Measurements from ENCODE around the gene DND1.

DND1 gene

DNA sequence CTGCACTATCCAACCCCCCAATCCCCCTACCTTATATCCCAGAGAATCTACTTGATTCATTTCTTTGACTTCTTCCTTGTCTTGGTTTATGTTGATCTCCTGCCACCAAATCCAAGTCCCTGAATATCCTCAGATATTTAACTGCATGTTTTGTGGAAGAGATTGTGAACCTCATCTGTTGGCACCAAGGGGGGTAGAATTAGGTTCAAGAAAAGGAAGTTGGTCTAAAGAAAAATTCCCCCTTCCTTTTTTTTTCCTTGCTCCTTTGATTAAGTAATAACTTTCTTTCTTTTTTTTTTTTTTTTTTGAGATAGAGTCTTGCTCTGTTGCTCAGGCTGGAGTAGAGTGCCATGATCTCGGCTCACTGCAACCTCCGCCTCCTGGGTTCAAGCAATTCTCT lies 39.9 kb downstream of the DND1 start:
- Histone ChIP-seq H3K4me3 (ENCODE audit: low read depth in 1 of 2, low read length in 1 of 2) (peak overlapping the region; percentile 96 to 99), H3K27me3 (no peaks in the 10 kb centered on the region), H3K9me3 (no peaks in the 10 kb centered on the region), H3K36me3 (no peaks in the 10 kb centered on the region), H3K4me1 (ENCODE audit: control insufficient read depth in 1 of 2, insufficient read depth in 1 of 2, low read depth in 1 of 2, low read length in 1 of 2) (peaks cover 87 to 89% of the 10 kb centered on the region in 2 experiments), H3K27ac (peak overlapping the region; percentile 99)
- TF ChIP-seq, protein P1, sequence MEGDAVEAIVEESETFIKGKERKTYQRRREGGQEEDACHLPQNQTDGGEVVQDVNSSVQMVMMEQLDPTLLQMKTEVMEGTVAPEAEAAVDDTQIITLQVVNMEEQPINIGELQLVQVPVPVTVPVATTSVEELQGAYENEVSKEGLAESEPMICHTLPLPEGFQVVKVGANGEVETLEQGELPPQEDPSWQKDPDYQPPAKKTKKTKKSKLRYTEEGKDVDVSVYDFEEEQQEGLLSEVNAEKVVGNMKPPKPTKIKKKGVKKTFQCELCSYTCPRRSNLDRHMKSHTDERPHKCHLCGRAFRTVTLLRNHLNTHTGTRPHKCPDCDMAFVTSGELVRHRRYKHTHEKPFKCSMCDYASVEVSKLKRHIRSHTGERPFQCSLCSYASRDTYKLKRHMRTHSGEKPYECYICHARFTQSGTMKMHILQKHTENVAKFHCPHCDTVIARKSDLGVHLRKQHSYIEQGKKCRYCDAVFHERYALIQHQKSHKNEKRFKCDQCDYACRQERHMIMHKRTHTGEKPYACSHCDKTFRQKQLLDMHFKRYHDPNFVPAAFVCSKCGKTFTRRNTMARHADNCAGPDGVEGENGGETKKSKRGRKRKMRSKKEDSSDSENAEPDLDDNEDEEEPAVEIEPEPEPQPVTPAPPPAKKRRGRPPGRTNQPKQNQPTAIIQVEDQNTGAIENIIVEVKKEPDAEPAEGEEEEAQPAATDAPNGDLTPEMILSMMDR (IDR thresholded peaks at IDR 0.05): no peak

DNA sequence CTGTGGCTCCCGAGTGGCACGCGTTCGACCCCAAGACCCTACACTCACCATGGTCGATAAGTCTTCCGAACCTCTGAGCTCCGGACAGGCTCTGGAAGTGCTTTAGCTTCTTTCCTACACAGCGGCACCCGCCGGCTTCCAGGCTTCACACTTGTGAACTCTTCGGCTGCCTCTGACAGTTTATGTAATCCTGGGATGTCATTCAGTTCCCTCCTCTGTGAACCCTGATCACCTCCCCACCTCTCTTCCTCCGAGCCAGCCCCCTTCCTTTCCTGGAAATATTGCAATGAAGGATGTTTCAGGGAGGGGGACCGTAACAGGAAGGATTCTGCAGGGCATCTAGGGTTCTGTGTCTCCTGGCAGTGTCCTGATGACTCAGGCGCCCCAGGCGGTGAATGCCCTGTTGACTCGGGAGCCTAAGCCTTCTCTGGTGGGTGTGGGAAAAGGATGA lies 40.3 kb downstream of the DND1 start, which contains the start of gene CD14:
CD14 (minus strand) TSS at position 155 of the 451 bp plus-strand sequence; CDS start at position 51, 104 bp downstream.
- TF ChIP-seq, protein P1 (IDR thresholded peaks at IDR 0.05): no peak
- Histone ChIP-seq H3K9me3 (no peaks in the 10 kb centered on the region), H3K27ac (peak within 1 kb of the TSS; percentile 99), H3K4me3 (ENCODE audit: low read depth in 1 of 2, low read length in 1 of 2) (peak within 1 kb of the TSS; percentile 96 to 99), H3K4me1 (ENCODE audit: control insufficient read depth in 1 of 2, insufficient read depth in 1 of 2, low read depth in 1 of 2, low read length in 1 of 2) (peaks cover 83 to 89% of the 10 kb centered on the region in 2 experiments), H3K36me3 (no peaks in the 10 kb centered on the region), H3K27me3 (no peaks in the 10 kb centered on the region)

DNA sequence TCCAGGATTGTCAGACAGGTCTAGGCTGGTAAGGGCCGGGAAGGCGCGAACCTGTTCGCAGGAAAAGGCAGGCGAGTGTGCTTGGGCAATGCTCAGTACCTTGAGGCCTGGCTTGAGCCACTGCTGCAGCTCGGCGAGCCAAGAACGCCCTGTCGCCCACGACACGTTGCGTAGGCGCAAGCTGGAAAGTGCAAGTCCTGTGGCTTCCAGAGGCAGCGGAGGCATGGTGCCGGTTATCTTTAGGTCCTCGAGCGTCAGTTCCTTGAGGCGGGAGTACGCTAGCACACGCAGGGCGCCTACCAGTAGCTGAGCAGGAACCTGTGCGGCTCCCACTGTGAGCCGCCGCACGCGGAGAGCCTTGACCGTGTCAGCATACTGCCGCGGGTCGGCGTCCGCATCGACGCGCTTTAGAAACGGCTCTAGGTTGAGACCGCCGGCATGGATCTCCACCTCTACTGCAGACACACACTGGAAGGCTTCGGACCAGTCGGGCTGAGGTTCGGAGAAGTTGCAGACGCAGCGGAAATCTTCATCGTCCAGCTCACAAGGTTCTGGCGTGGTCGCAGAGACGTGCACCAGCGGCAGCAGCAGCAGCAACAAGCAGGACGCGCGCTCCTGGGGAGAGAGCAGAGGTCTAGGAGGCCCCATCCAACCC lies 40.9 kb downstream of the DND1 start:
- H3K27ac ChIP-seq: peak overlapping the region; percentile 99

DNA sequence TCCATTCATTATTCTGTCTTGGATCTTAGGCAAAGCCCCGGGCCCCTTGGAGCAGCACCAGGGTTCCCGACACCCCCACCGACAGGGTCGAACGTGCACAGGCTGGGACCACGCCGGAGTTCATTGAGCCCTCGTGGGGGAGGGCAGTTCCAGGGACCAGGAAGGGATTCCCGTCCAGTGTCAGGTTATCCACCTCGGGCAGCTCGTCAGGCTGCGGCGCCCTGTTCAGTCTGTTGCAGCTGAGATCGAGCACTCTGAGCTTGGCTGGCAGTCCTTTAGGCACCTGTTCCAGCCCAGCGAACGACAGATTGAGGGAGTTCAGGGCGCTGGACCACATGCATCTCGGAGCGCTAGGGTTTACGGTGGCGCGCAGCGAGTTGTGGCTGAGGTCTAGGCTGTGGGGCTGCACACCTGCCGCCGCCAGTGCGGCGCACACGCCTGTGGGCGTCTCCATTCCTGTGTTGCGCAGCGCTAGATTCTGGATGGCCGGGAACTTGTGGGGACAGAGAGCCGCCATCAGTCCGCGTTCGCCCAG lies 41.5 kb downstream of the DND1 start:
- peak overlapping the region; percentile 99 for H3K27ac ChIP-seq
- TF ChIP-seq, protein P1 (IDR thresholded peaks at IDR 0.05): no peak
- H3K36me3 ChIP-seq: no peaks in the 10 kb centered on the region
- no peaks in the 10 kb centered on the region for H3K9me3 ChIP-seq
- peak overlapping the region; percentile 96 to 99 for H3K4me3 ChIP-seq (ENCODE audit: low read depth in 1 of 2, low read length in 1 of 2)
- peaks cover 71 to 80% of the 10 kb centered on the region in 2 experiments for H3K4me1 ChIP-seq (ENCODE audit: control insufficient read depth in 1 of 2, insufficient read depth in 1 of 2, low read depth in 1 of 2, low read length in 1 of 2)
- no peaks in the 10 kb centered on the region for H3K27me3 ChIP-seq

More for the DNA sequence above, 40.9 kb downstream of the DND1 start:
- peaks cover 77 to 86% of the 10 kb centered on the region in 2 experiments for H3K4me1 ChIP-seq (ENCODE audit: control insufficient read depth in 1 of 2, insufficient read depth in 1 of 2, low read depth in 1 of 2, low read length in 1 of 2)
- no peaks in the 10 kb centered on the region for H3K9me3 ChIP-seq
- H3K27me3 ChIP-seq: no peaks in the 10 kb centered on the region
- no peaks in the 10 kb centered on the region for H3K36me3 ChIP-seq
- TF ChIP-seq, protein P1 (IDR thresholded peaks at IDR 0.05): peak; percentile 36
- H3K4me3 ChIP-seq (ENCODE audit: low read depth in 1 of 2, low read length in 1 of 2): peak overlapping the region; percentile 96 to 99

DNA sequence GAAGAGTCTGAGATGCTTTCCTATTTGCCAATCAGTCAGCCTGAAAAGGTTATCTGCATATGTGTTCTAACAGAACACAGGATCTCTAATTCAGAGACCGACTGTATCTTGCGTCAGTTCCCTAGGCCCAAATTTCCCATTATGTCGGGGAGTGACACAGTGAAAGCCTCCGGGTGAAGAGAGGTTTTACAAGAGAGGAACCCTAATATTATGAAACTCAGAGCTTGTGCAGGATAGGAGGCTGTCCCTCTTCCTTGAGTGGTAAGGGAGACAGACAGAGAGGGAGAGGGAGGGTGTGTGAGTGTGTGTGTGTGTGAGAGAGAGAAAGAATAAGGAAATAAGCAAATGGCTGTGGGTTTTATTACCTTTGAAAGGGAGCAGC lies 42.3 kb downstream of the DND1 start:
- Histone ChIP-seq H3K9me3 (no peaks in the 10 kb centered on the region), H3K4me1 (ENCODE audit: control insufficient read depth in 1 of 2, insufficient read depth in 1 of 2, low read depth in 1 of 2, low read length in 1 of 2) (peaks cover 70 to 77% of the 10 kb centered on the region in 2 experiments), H3K36me3 (no peaks in the 10 kb centered on the region), H3K27me3 (no peaks in the 10 kb centered on the region), H3K27ac (peak overlapping the region; percentile 99), H3K4me3 (ENCODE audit: low read depth in 1 of 2, low read length in 1 of 2) (peak overlapping the region; percentile 96 to 99)
- TF ChIP-seq, protein P1 (IDR thresholded peaks at IDR 0.05): no peak

All from neutrophil (primary cell).